Hepatocyte (in vitro differentiated cells): ENCODE data around the gene PRKACB.

Experiments used
- EZH2 ChIP-seq: fragments of 200-600 bp; sonication (generic); IDR thresholded peaks from 2 replicates; pipeline ENCODE4 v1.6.1; 2016; ENCODE audit warnings: antibody characterized with exemption, mild to moderate bottlenecking, borderline replicate concordance
- EZH2phosphoT487 ChIP-seq: fragments of 200-600 bp; sonication (generic); IDR thresholded peaks from one replicate; pipeline ENCODE4 v1.6.1; 2018; ENCODE audit warnings: antibody characterized with exemption, mild to moderate bottlenecking, low read depth, moderate library complexity; ENCODE audit not compliant: unreplicated experiment, severe bottlenecking
- TF ChIP-seq, protein P1 (sequence below): fragments of 200-600 bp; sonication (generic); IDR thresholded peaks from 2 replicates; pipeline ENCODE4 v1.5.1; 2016; ENCODE audit warnings: antibody characterized with exemption, mild to moderate bottlenecking; ENCODE audit not compliant: poor library complexity

DNA sequence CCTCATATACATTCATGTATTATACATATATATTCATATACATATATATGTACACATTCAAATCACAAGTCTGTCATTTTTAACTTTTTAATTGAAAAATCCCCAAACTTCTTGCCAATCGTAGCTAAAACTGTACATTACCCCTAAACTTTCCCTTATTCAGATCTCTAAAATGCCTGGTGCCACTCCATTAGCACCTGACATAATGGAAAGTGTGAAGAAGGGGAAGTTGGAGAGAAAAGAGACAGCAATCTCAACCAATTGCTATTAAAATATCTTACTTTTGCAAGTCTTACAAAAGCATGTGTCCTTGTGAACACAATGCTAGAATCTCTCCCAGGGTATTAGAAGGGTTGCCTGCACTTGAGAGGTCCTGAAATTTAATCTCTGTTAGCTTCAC is 22.7 kb upstream of the PRKACB start:
- no peak for TF ChIP-seq EZH2
- TF ChIP-seq, protein P1, sequence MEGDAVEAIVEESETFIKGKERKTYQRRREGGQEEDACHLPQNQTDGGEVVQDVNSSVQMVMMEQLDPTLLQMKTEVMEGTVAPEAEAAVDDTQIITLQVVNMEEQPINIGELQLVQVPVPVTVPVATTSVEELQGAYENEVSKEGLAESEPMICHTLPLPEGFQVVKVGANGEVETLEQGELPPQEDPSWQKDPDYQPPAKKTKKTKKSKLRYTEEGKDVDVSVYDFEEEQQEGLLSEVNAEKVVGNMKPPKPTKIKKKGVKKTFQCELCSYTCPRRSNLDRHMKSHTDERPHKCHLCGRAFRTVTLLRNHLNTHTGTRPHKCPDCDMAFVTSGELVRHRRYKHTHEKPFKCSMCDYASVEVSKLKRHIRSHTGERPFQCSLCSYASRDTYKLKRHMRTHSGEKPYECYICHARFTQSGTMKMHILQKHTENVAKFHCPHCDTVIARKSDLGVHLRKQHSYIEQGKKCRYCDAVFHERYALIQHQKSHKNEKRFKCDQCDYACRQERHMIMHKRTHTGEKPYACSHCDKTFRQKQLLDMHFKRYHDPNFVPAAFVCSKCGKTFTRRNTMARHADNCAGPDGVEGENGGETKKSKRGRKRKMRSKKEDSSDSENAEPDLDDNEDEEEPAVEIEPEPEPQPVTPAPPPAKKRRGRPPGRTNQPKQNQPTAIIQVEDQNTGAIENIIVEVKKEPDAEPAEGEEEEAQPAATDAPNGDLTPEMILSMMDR = no peak
- TF ChIP-seq EZH2phosphoT487 = no peak
